HepG2 (cell line): ENCODE data around the gene OASL. TPM values are rescaled to one million over a fixed set of nuclear protein-coding genes. Genes with fewer than 3 reads are reported as not detected.

Experiments
- IRF2 ChIP-seq: IDR thresholded peaks from 2 replicates; pipeline ENCODE4 v1.6.1; 2018; ENCODE audit warnings: missing genetic modification reagents, missing compliant biosample characterization
- KAT8 ChIP-seq: IDR thresholded peaks from 2 replicates; pipeline ENCODE4 v1.6.1; 2016; ENCODE audit warnings: missing genetic modification reagents, missing compliant biosample characterization
- POLR2A ChIP-seq, 2 experiments: IDR thresholded peaks; 2 replicates each; pipeline ENCODE4 v1.6.1; 2011; ENCODE audit warnings: low read depth in 2 of 2, low read length in 2 of 2, mild to moderate bottlenecking in 1 of 2, moderate library complexity in 1 of 2; ENCODE audit not compliant: insufficient read depth in 1 of 2
- PRMT3 ChIP-seq: sonication (generic); formaldehyde crosslinking; IDR thresholded peaks from 2 replicates; pipeline ENCODE4 v1.8.1; 2022; ENCODE audit warnings: low read depth, mild to moderate bottlenecking, moderate library complexity, missing genetic modification reagents, borderline replicate concordance
- RFXAP ChIP-seq: sonication (generic); formaldehyde crosslinking; IDR thresholded peaks from 2 replicates; pipeline ENCODE4 v1.4.0; 2020; ENCODE audit warnings: missing genetic modification reagents, borderline replicate concordance
- RNF2 ChIP-seq: fragments of 450-650 bp; conservative IDR thresholded peaks from 2 replicates; pipeline ENCODE4 v1.6.1; 2016; ENCODE audit warnings: low read depth
- STAG1 ChIP-seq: sonication (generic); formaldehyde crosslinking; IDR thresholded peaks from 2 replicates; pipeline ENCODE4 v1.4.0; 2020; ENCODE audit warnings: missing genetic modification reagents
- TSC22D2 ChIP-seq: sonication (generic); formaldehyde crosslinking; IDR thresholded peaks from 2 replicates; pipeline ENCODE4 v1.5.1; 2020; ENCODE audit warnings: missing genetic modification reagents, mild to moderate bottlenecking, borderline replicate concordance
- ZFP1 ChIP-seq: IDR thresholded peaks from 2 replicates; pipeline ENCODE4 v1.6.1; 2016
- ZNF101 ChIP-seq: sonication (generic); formaldehyde crosslinking; IDR thresholded peaks from 2 replicates; pipeline ENCODE4 v1.4.0; 2020; ENCODE audit warnings: mild to moderate bottlenecking, low read depth, missing genetic modification reagents, borderline replicate concordance
- ZNF143 ChIP-seq: sonication (generic); formaldehyde crosslinking; IDR thresholded peaks from 2 replicates; pipeline ENCODE4 v1.4.0; 2020; ENCODE audit warnings: missing genetic modification reagents
- ZNF256 ChIP-seq: sonication (generic); formaldehyde crosslinking; conservative IDR thresholded peaks from 2 replicates; pipeline ENCODE4 v1.4.0; 2020; ENCODE audit warnings: missing genetic modification reagents
- ZNF333 ChIP-seq: sonication (generic); formaldehyde crosslinking; IDR thresholded peaks from 2 replicates; pipeline ENCODE4 v1.4.0; 2020; ENCODE audit warnings: mild to moderate bottlenecking, missing genetic modification reagents, borderline replicate concordance
- ZNF556 ChIP-seq: sonication (generic); formaldehyde crosslinking; IDR thresholded peaks from 2 replicates; pipeline ENCODE4 v1.4.0; 2020; ENCODE audit warnings: mild to moderate bottlenecking, missing genetic modification reagents, borderline replicate concordance
- ZNF674 ChIP-seq: sonication (generic); formaldehyde crosslinking; IDR thresholded peaks from 2 replicates; pipeline ENCODE4 v1.5.0; 2020; ENCODE audit warnings: low read depth, mild to moderate bottlenecking, missing genetic modification reagents
- ZNF75D ChIP-seq: sonication (generic); formaldehyde crosslinking; IDR thresholded peaks from 2 replicates; pipeline ENCODE4 v1.8.1; 2023; ENCODE audit warnings: missing genetic modification reagents, mild to moderate bottlenecking, borderline replicate concordance
- polyA plus RNA-seq, 8 experiments: library from polyadenylated mRNA; depleted of rRNA in 3 of 8; stranded (reverse) in 7 of 8; unstranded in 1 of 8; fragments of >200 nt; fragmentation: Illumina TruSeq in 4 of 8; extraction: Trizol in 4 of 8; gene quantifications; 2 replicates each; pipeline versions ENCODE4 v1.2.1 to v1.2.3, GENCODE V29; 2011 to 2016; ENCODE audit warnings: low read depth in 4 of 8, missing spikeins in 1 of 8, mixed read lengths in 1 of 8; ENCODE audit not compliant: insufficient read depth in 1 of 8
- total RNA-seq, 5 experiments: library from RNA; depleted of rRNA; stranded (reverse); fragments of >200 nt; fragmentation: Illumina TruSeq; extraction: Trizol; gene quantifications; 2 replicates each; pipeline ENCODE4 v1.2.3, GENCODE V29; 2016; ENCODE audit warnings: low read depth in 1 of 5
- TF ChIP-seq, protein P1 (sequence below): sonication (generic); formaldehyde crosslinking; IDR thresholded peaks from 2 replicates; pipeline ENCODE4 v1.4.0; 2020; ENCODE audit warnings: missing genetic modification reagents
- TF ChIP-seq, protein P2 (sequence below): sonication (generic); formaldehyde crosslinking; IDR thresholded peaks from 2 replicates; pipeline ENCODE4 v1.4.0; 2020; ENCODE audit warnings: missing genetic modification reagents, borderline replicate concordance
- TF ChIP-seq, protein P3 (sequence below): sonication (generic); formaldehyde crosslinking; IDR thresholded peaks from 2 replicates; pipeline ENCODE4 v1.4.0; 2020; ENCODE audit warnings: mild to moderate bottlenecking, missing genetic modification reagents

OASL gene
- total and polyA plus RNA-seq, 2 of the 13 experiments (the other 11 are each of a cell fraction or from before 2014, with no cell fraction given), result 0.11 to 0.22 TPM

DNA sequence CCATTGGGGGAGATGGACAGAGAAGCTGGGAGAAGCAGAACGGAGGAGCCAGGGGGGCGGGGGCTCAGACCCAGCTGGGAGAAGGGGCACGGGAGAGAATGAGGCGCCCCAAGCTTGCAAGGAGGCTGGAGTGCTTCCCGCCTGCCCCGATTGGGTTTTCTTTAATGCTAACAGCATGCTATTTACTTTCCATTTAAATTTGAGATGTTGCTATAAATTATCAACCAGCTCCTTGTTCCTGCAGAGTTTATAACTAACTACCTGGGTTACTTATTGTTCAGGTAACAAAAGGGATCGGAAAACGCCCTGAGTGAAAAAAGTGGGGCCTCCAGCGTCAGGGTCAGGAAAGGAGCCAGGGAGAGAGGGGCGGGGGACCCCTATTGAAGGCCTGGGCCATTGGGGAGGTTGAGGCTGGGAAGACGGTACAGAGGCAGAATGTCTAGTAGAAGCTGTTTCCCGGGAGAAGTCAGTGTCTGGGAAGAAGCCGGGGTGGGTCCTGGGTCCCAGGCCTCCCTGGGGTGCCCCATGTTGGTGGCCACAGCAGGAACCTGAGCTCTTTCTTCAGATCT lies 58.2 kb downstream of the OASL start (continued):
- TF ChIP-seq, protein P1, sequence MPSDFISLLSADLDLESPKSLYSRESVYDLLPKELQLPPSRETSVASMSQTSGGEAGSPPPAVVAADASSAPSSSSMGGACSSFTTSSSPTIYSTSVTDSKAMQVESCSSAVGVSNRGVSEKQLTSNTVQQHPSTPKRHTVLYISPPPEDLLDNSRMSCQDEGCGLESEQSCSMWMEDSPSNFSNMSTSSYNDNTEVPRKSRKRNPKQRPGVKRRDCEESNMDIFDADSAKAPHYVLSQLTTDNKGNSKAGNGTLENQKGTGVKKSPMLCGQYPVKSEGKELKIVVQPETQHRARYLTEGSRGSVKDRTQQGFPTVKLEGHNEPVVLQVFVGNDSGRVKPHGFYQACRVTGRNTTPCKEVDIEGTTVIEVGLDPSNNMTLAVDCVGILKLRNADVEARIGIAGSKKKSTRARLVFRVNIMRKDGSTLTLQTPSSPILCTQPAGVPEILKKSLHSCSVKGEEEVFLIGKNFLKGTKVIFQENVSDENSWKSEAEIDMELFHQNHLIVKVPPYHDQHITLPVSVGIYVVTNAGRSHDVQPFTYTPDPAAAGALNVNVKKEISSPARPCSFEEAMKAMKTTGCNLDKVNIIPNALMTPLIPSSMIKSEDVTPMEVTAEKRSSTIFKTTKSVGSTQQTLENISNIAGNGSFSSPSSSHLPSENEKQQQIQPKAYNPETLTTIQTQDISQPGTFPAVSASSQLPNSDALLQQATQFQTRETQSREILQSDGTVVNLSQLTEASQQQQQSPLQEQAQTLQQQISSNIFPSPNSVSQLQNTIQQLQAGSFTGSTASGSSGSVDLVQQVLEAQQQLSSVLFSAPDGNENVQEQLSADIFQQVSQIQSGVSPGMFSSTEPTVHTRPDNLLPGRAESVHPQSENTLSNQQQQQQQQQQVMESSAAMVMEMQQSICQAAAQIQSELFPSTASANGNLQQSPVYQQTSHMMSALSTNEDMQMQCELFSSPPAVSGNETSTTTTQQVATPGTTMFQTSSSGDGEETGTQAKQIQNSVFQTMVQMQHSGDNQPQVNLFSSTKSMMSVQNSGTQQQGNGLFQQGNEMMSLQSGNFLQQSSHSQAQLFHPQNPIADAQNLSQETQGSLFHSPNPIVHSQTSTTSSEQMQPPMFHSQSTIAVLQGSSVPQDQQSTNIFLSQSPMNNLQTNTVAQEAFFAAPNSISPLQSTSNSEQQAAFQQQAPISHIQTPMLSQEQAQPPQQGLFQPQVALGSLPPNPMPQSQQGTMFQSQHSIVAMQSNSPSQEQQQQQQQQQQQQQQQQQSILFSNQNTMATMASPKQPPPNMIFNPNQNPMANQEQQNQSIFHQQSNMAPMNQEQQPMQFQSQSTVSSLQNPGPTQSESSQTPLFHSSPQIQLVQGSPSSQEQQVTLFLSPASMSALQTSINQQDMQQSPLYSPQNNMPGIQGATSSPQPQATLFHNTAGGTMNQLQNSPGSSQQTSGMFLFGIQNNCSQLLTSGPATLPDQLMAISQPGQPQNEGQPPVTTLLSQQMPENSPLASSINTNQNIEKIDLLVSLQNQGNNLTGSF (CRISPR knock-in tag), result no peak
- TF ChIP-seq RNF2 (no peak), PRMT3 (CRISPR knock-in tag) (no peak), IRF2 (no peak), ZNF101 (no peak), ZNF333 (no peak), ZFP1 (CRISPR knock-in tag) (no peak), POLR2A (IDR thresholded peaks at IDR 0.05; ENCODE audit: insufficient read depth in 1 of 2, low read depth in 2 of 2, low read length in 2 of 2) (peak in 1 of 2 experiments; percentile 85; a peak in 3 of 4 replicates), STAG1 (CRISPR knock-in tag) (no peak), RFXAP (no peak), ZNF256 (CRISPR knock-in tag) (no peak), ZNF556 (CRISPR knock-in tag) (no peak), ZNF674 (CRISPR knock-in tag) (no peak), KAT8 (CRISPR knock-in tag) (peak; percentile 26; the same call in 1 of the 2 replicates), TSC22D2 (CRISPR knock-in tag) (no peak), ZNF143 (CRISPR knock-in tag) (no peak), ZNF75D (CRISPR knock-in tag) (no peak)
- TF ChIP-seq, protein P2, sequence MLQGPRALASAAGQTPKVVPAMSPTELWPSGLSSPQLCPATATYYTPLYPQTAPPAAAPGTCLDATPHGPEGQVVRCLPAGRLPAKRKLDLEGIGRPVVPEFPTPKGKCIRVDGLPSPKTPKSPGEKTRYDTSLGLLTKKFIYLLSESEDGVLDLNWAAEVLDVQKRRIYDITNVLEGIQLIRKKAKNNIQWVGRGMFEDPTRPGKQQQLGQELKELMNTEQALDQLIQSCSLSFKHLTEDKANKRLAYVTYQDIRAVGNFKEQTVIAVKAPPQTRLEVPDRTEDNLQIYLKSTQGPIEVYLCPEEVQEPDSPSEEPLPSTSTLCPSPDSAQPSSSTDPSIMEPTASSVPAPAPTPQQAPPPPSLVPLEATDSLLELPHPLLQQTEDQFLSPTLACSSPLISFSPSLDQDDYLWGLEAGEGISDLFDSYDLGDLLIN, result no peak
- TF ChIP-seq, protein P3, sequence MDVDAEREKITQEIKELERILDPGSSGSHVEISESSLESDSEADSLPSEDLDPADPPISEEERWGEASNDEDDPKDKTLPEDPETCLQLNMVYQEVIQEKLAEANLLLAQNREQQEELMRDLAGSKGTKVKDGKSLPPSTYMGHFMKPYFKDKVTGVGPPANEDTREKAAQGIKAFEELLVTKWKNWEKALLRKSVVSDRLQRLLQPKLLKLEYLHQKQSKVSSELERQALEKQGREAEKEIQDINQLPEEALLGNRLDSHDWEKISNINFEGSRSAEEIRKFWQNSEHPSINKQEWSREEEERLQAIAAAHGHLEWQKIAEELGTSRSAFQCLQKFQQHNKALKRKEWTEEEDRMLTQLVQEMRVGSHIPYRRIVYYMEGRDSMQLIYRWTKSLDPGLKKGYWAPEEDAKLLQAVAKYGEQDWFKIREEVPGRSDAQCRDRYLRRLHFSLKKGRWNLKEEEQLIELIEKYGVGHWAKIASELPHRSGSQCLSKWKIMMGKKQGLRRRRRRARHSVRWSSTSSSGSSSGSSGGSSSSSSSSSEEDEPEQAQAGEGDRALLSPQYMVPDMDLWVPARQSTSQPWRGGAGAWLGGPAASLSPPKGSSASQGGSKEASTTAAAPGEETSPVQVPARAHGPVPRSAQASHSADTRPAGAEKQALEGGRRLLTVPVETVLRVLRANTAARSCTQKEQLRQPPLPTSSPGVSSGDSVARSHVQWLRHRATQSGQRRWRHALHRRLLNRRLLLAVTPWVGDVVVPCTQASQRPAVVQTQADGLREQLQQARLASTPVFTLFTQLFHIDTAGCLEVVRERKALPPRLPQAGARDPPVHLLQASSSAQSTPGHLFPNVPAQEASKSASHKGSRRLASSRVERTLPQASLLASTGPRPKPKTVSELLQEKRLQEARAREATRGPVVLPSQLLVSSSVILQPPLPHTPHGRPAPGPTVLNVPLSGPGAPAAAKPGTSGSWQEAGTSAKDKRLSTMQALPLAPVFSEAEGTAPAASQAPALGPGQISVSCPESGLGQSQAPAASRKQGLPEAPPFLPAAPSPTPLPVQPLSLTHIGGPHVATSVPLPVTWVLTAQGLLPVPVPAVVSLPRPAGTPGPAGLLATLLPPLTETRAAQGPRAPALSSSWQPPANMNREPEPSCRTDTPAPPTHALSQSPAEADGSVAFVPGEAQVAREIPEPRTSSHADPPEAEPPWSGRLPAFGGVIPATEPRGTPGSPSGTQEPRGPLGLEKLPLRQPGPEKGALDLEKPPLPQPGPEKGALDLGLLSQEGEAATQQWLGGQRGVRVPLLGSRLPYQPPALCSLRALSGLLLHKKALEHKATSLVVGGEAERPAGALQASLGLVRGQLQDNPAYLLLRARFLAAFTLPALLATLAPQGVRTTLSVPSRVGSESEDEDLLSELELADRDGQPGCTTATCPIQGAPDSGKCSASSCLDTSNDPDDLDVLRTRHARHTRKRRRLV (CRISPR knock-in tag), result no peak
